ENCODE measurements around the gene IL17D. TPM values are rescaled to one million over a fixed set of nuclear protein-coding genes. Genes with fewer than 3 reads are reported as not detected.

Gene IL17D
- total and polyA plus RNA-seq, 2 donors (not counting 1 experiment from before 2014, with no cell fraction given) = 0.09 TPM; not detected in 1

GRCh38 chr13:20749377-20749776 lies 45.9 kb downstream of the IL17D start:
- H3K4me3 ChIP-seq (ENCODE audit: control extremely low read depth in 1 of 5, extremely low read depth in 1 of 5, insufficient read depth in 1 of 5, low read depth in 2 of 5, low read length in 4 of 5) = no peak overlapping the region

GRCh38 chr13:20754009-20754408 lies 50.5 kb downstream of the IL17D start:
- TF ChIP-seq EZH2 (IDR thresholded peaks at IDR 0.05; ENCODE audit: borderline replicate concordance, insufficient read depth, low read depth, low read length, poor library complexity, severe bottlenecking) (no peak), CTCF (IDR thresholded peaks at IDR 0.05) (no peak)
- Histone ChIP-seq H3K4me2 (replicated peaks; ENCODE audit: low read depth, low read length, poor library complexity, severe bottlenecking) (no peak overlapping the region), H3K4me3 (ENCODE audit: control extremely low read depth in 1 of 5, extremely low read depth in 1 of 5, insufficient read depth in 1 of 5, low read depth in 2 of 5, low read length in 4 of 5) (no peak overlapping the region), H3K27ac (ENCODE audit: low read length in 2 of 2) (no peak overlapping the region), H4K20me1 (ENCODE audit: control insufficient read depth, insufficient read depth, low read length, poor library complexity, severe bottlenecking) (no peaks in the 10 kb centered on the region), H2AFZ (ENCODE audit: insufficient read depth, low read depth, low read length, poor library complexity, severe bottlenecking) (no peak overlapping the region), H3K27me3 (replicated peaks in 1 of 4; ENCODE audit: control extremely low read depth in 1 of 4, control insufficient read depth in 3 of 4, insufficient read depth in 4 of 4, low read length in 3 of 4) (no peaks in the 10 kb centered on the region), H3K9me3 (ENCODE audit: control extremely low read depth in 1 of 3, control insufficient read depth in 2 of 3, insufficient read depth in 1 of 3, low read length in 2 of 3) (peaks cover 12 to 35% (median 18%) of the 10 kb centered on the region in 3 donors), H3K9ac (ENCODE audit: low read length) (no peak overlapping the region), H3K36me3 (replicated peaks in 1 of 2; ENCODE audit: control extremely low read depth in 1 of 2, control insufficient read depth in 1 of 2, extremely low read depth in 1 of 2, insufficient read depth in 2 of 2, low read length in 1 of 2) (peaks cover 0 to 3% of the 10 kb centered on the region in 2 experiments), H3K79me2 (ENCODE audit: control insufficient read depth, insufficient read depth, low read length) (no peaks in the 10 kb centered on the region), H3K4me1 (ENCODE audit: control insufficient read depth in 2 of 2, insufficient read depth in 2 of 2, low read length in 2 of 2) (no peaks in the 10 kb centered on the region)
- DNase-seq (no peak), ATAC-seq (ENCODE audit: low read depth) (no peak)
- ChIA-PET CTCF (interaction anchor here (0.7 kb wide), 1 partner anchor 13 kb away, joined by 3 read pairs; no protein-coding TSS in a partner anchor), POLR2A (no interaction called here)
- H3K27me3 Mint-ChIP-seq = no peaks in the 10 kb centered on the region
- no peaks in the 10 kb centered on the region for H3K4me1 Mint-ChIP-seq
- no peak overlapping the region for H3K4me3 Mint-ChIP-seq
- no peak overlapping the region for H3K27ac Mint-ChIP-seq
- peaks cover 14% of the 10 kb centered on the region for H3K9me3 Mint-ChIP-seq (ENCODE audit: insufficient read depth)
- intact Hi-C loops (cut with micrococcal nuclease) = no loop called here

More at GRCh38 chr13:20749377-20749776, 45.9 kb downstream of the IL17D start:
- H3K4me2 ChIP-seq (replicated peaks; ENCODE audit: low read depth, low read length, poor library complexity, severe bottlenecking) = no peak overlapping the region
- H3K36me3 ChIP-seq (replicated peaks in 1 of 2; ENCODE audit: control extremely low read depth in 1 of 2, control insufficient read depth in 1 of 2, extremely low read depth in 1 of 2, insufficient read depth in 2 of 2, low read length in 1 of 2) = no peaks in the 10 kb centered on the region
- H3K9ac ChIP-seq (ENCODE audit: low read length) = no peak overlapping the region
- CTCF ChIA-PET = no interaction called here
- no peaks in the 10 kb centered on the region for H3K79me2 ChIP-seq (ENCODE audit: control insufficient read depth, insufficient read depth, low read length)
- Mint-ChIP-seq H3K4me1 (no peaks in the 10 kb centered on the region), H3K9me3 (ENCODE audit: insufficient read depth) (peaks cover 18% of the 10 kb centered on the region), H3K27me3 (no peaks in the 10 kb centered on the region), H3K4me3 (no peak overlapping the region), H3K27ac (no peak overlapping the region)
- peaks cover 11 to 25% (median 17%) of the 10 kb centered on the region in 3 donors for H3K9me3 ChIP-seq (ENCODE audit: control extremely low read depth in 1 of 3, control insufficient read depth in 2 of 3, insufficient read depth in 1 of 3, low read length in 2 of 3)
- no peaks in the 10 kb centered on the region for H3K27me3 ChIP-seq (replicated peaks in 1 of 4; ENCODE audit: control extremely low read depth in 1 of 4, control insufficient read depth in 3 of 4, insufficient read depth in 4 of 4, low read length in 3 of 4)
- ATAC-seq (ENCODE audit: low read depth) (no peak), DNase-seq (no peak)
- H3K4me1 ChIP-seq (ENCODE audit: control insufficient read depth in 2 of 2, insufficient read depth in 2 of 2, low read length in 2 of 2) = no peaks in the 10 kb centered on the region
- no peak overlapping the region for H3K27ac ChIP-seq (ENCODE audit: low read length in 2 of 2)
- intact Hi-C loops (cut with micrococcal nuclease) = no loop called here
- no peak overlapping the region for H2AFZ ChIP-seq (ENCODE audit: insufficient read depth, low read depth, low read length, poor library complexity, severe bottlenecking)
- no peak for TF ChIP-seq CTCF (IDR thresholded peaks at IDR 0.05)
- TF ChIP-seq EZH2 (IDR thresholded peaks at IDR 0.05; ENCODE audit: borderline replicate concordance, insufficient read depth, low read depth, low read length, poor library complexity, severe bottlenecking) = no peak
- H4K20me1 ChIP-seq (ENCODE audit: control insufficient read depth, insufficient read depth, low read length, poor library complexity, severe bottlenecking) = no peaks in the 10 kb centered on the region
- POLR2A ChIA-PET = no interaction called here
- 100% methylated on average over 1 of the region's 1 CpG for WGBS (ENCODE audit: insufficient coverage)
